Breast epithelium (tissue), 4 donors: ENCODE results near the gene HSPBP1. TPM values are rescaled to one million over a fixed set of nuclear protein-coding genes. Genes with fewer than 3 reads are reported as not detected.

Experiments used
- DNase-seq, 2 donors: peaks; one replicate each; pipeline ENCODE4 v3.0.0-alpha.2; 2019; ENCODE audit warnings: low spot score in 2 of 2
- H3K27ac ChIP-seq, 2 donors: fragments of 200-600 bp; sonication (generic) in 1 of 2; one replicate each; pipeline ENCODE4 v1.5.1; 2016 to 2019; ENCODE audit warnings: mild to moderate bottlenecking in 1 of 2
- H3K27me3 ChIP-seq, 2 donors: fragments of 200-600 bp; sonication (generic) in 1 of 2; one replicate each; pipeline versions ENCODE4 v1.5.1 to v1.6.0; 2017 to 2019; ENCODE audit warnings: control low read depth in 1 of 2, mild to moderate bottlenecking in 1 of 2
- H3K36me3 ChIP-seq: fragments of 200-600 bp; one replicate; pipeline ENCODE4 v1.5.1; 2019
- H3K4me1 ChIP-seq, 2 donors: fragments of 200-600 bp; sonication (generic); one replicate each; pipeline ENCODE4 v1.5.1; 2016 to 2019; ENCODE audit warnings: control low read depth in 1 of 2
- H3K4me3 ChIP-seq, 3 donors: fragments of 200-600 bp; sonication (generic); 1 replicate in 2 of 3; 2 replicates in 1 of 3; pipeline ENCODE4 v1.5.1; 2016 to 2019; ENCODE audit warnings: mild to moderate bottlenecking in 3 of 3, moderate library complexity in 2 of 3
- H3K9me3 ChIP-seq, 2 donors: fragments of 200-600 bp; sonication (generic) in 1 of 2; one replicate each; pipeline ENCODE4 v1.5.1; 2016 to 2019; ENCODE audit warnings: control low read depth in 1 of 2
- CTCF ChIP-seq, 3 donors: fragments of 450-650 bp; IDR thresholded peaks; one replicate each; pipeline ENCODE4 v1.5.1; 2016 to 2017; ENCODE audit warnings: antibody characterized with exemption in 3 of 3, mild to moderate bottlenecking in 3 of 3, moderate library complexity in 3 of 3
- POLR2A ChIP-seq: fragments of 450-650 bp; IDR thresholded peaks from one replicate; pipeline ENCODE4 v1.6.1; 2016; ENCODE audit warnings: antibody characterized with exemption, mild to moderate bottlenecking, moderate library complexity
- POLR2AphosphoS5 ChIP-seq, 3 donors: sonication (generic); formaldehyde crosslinking; IDR thresholded peaks; one replicate each; pipeline ENCODE4 v1.6.1; 2017; ENCODE audit warnings: antibody characterized with exemption in 3 of 3
- intact Hi-C: fragments of 100-400 bp; cut with DNase I; formaldehyde crosslinking; loops from one replicate; pipeline ENCODE4 v1.15.1; 2023; ENCODE audit warnings: low total_unique reads
- total RNA-seq, 3 donors: library from RNA; depleted of rRNA; stranded (reverse); fragments of >200 nt; gene quantifications; one replicate each; pipeline ENCODE4 v1.1.0, GENCODE V29; 2016

HSPBP1 gene
- total RNA-seq, 3 donors from 2014 or later: 13.3 to 36.1 (median 32.6) TPM

GRCh38 chr19:55245236-55245904 is 34.5 kb downstream of the HSPBP1 start:
- Histone ChIP-seq H3K27me3 (no peaks in the 10 kb centered on the region), H3K4me3 (no peak overlapping the region), H3K4me1 (peaks cover 0 to 9% of the 10 kb centered on the region in 2 donors), H3K36me3 (peaks cover 10% of the 10 kb centered on the region), H3K27ac (no peak overlapping the region), H3K9me3 (no peaks in the 10 kb centered on the region)
- intact Hi-C loops: no loop called here
- no peak for DNase-seq
- TF ChIP-seq POLR2A (no peak), CTCF (IDR thresholded peaks at IDR 0.05) (no peak)

GRCh38 chr19:55244004-55244680 is 35.8 kb downstream of the HSPBP1 start:
- Histone ChIP-seq H3K9me3 (no peaks in the 10 kb centered on the region), H3K27me3 (no peaks in the 10 kb centered on the region), H3K4me1 (peaks cover 0 to 9% of the 10 kb centered on the region in 2 donors), H3K27ac (no peak overlapping the region), H3K4me3 (no peak overlapping the region), H3K36me3 (peaks cover 10% of the 10 kb centered on the region)
- DNase-seq: no peak
- no peak for TF ChIP-seq CTCF (IDR thresholded peaks at IDR 0.05)
- no peak for TF ChIP-seq POLR2A
- TF ChIP-seq POLR2AphosphoS5 (IDR thresholded peaks at IDR 0.05): no peak
- intact Hi-C loops: loop anchor here (5.0 kb wide), 1 partner anchor 97 kb away; the partner anchor contains the start of gene TNNT1

GRCh38 chr19:55242517-55242916 is 37.4 kb downstream of the HSPBP1 start:
- Histone ChIP-seq H3K27me3 (no peaks in the 10 kb centered on the region), H3K4me1 (no peaks in the 10 kb centered on the region), H3K27ac (no peak overlapping the region), H3K36me3 (peaks cover 10% of the 10 kb centered on the region), H3K9me3 (no peaks in the 10 kb centered on the region), H3K4me3 (no peak overlapping the region)
- no peak for DNase-seq
- intact Hi-C loops: loop anchor here (5.0 kb wide), 1 partner anchor 95 kb away; the partner anchor contains the start of gene TNNT1
- TF ChIP-seq POLR2A: no peak
- no peak for TF ChIP-seq POLR2AphosphoS5 (IDR thresholded peaks at IDR 0.05)
- TF ChIP-seq CTCF (IDR thresholded peaks at IDR 0.05): no peak

- no peak for DNase-seq
- H3K4me3 ChIP-seq: no peak overlapping the region
- no peak for TF ChIP-seq CTCF (IDR thresholded peaks at IDR 0.05)
- TF ChIP-seq POLR2AphosphoS5 (IDR thresholded peaks at IDR 0.05): no peak
- no peak for TF ChIP-seq POLR2A
- peaks cover 10% of the 10 kb centered on the region for H3K36me3 ChIP-seq
- intact Hi-C loops: loop anchor here (5.0 kb wide), 1 partner anchor 95 kb away; the partner anchor contains the start of gene TNNT1
- no peak overlapping the region for H3K27ac ChIP-seq
- no peaks in the 10 kb centered on the region for H3K27me3 ChIP-seq
- H3K4me1 ChIP-seq: no peaks in the 10 kb centered on the region
- no peaks in the 10 kb centered on the region for H3K9me3 ChIP-seq
Observed at GRCh38 chr19:55241935-55242464, 37.9 kb downstream of the HSPBP1 start.
